NCI-H1048 (cell line): Measurements from ENCODE around the gene BATF3.
"Not testable (repeated sequence)": the region's sequence is repeated elsewhere in the genome, so short reads cannot be mapped to it uniquely, and the experiment has no call there.

Source experiments
- DNase-seq: peaks from one replicate; lab custom pipeline; 2025; lab: John Stamatoyannopoulos, UW

Gene BATF3, protein sequence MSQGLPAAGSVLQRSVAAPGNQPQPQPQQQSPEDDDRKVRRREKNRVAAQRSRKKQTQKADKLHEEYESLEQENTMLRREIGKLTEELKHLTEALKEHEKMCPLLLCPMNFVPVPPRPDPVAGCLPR

DNA sequence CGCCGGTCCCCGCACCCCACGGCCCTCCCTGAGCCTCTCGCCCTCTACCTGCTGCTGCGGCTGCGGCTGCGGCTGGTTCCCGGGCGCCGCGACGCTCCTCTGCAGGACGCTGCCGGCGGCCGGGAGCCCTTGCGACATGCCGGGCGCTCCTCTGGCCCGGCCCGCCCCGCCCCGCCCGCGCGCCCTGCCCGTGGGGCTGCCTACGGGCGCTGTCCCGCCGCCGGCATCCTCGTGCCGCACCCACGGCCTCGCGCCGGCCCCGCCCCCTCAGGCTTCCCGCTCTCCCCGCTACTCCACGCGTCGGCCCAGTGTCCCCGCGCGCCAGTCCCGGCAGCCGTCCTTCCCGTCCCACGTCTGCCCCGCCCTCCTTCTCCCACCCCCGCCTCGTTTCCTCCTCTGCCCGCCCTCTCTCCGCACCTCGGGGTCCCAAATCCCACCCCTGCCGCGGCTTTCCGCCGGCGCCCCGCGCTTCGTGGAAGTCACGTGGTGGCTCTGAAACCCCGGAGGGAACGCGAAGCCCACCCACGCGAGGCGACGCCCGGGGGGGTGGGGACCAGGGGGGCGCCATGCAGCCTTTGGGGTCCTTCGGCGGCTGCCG is at the start of gene BATF3:
Gene BATF3 (minus strand): TSS at position 216 of the 598 bp plus-strand sequence. CDS start 78 bp downstream, at position 138.
- DNase-seq: no peak

DNA sequence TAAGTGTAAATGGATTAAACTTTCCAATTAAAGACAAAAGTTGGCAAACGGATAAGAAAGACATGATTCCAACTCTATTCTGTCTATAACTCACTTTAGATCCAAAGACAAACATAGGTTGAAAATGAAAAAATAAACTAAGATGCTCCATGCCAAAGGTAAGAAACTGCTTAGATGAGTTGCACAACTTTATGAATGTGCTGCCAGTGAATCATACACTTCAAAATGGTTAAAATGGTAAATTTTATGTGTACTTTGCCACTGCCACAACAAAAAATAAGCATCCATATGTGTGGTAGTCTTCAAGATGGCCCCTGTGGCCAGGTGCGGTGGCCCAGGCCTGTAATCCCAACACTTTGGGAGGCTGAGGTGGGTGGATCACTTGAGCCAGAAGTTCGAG is 46.9 kb upstream of the BATF3 start:
- no peak for DNase-seq

DNA sequence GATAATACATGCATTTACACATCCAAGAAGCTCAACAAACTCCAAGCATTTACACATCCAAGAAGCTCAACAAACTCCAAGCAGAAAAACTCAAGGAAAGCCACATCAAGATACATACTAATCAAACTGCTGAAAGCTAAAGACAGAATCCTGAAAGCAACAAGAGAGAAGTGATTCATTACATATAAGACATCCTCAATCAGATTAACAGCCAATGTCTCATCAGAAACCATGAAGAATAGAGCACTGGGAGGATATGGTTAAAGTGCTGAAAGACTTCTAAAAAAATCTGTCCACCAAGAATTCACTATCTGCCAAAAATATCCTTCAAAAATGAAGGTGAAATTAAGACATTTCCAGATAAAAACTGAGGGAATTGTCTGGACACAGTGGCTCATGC is 45.7 kb upstream of the BATF3 start:
- no peak for DNase-seq

DNA sequence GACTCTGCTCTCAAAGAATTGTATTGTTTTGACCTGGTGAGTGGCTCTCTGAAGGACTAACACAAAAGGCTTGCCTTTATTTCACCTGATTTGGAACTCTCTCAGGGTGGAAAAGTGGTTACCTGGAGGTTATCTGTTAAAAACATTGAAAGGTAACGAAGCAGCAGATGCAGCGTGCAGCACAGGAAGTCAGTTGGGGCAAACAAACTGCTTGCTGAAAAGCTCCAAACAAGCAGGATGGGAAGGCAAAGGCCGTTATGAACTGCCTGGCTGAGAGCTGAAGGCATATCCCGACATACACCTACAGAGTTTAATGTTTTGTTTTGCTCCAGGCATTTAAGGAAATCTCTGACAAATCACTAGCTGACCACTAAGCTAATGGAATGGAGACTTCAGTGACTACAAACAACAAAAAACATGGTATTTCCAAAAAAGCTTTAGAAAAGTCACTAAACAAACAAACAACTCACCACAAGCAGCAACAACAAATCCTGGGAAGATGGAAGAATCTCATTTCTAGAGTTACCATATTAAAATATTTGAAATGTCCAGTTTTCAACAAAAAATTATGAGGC is 44.3 kb upstream of the BATF3 start:
- DNase-seq: no peak

DNA sequence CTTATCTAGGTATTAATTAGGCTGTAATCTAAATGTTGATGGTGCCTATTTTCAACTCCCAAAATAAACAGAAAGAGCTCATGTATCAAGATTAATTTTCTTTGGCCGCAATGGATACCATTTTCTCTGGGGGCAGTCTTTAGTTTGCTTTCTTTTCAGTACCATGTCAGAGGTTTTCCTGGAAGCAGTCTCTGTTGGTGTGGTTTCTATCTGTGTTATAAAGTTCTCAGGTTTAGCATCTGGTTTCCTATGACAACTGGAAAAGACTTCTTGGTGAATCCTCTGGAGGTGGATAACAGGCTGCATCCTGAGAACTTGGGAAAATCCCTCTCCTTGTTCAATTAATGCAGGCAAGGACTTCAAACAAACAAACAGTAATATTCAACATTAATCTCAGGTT is 38.7 kb upstream of the BATF3 start:
- DNase-seq: no peak

DNA sequence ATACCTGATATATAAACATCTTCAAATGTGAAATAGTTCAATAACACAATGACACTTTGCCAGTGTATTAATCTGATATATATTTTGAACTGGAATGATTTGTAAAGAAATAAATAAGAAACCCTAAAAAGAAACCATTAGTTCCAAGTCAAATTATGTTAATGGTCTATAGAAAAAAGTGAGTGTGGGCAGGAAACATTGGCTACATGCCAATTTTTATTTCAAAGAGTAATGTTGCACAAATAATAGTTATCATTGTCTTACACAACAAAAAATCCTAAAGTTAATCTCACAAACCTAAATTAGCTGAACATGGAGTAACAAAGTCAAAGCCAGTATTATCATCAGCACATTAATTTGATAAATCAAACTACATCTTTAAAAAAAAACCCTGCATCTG is 37.9 kb upstream of the BATF3 start:
- no peak for DNase-seq

DNA sequence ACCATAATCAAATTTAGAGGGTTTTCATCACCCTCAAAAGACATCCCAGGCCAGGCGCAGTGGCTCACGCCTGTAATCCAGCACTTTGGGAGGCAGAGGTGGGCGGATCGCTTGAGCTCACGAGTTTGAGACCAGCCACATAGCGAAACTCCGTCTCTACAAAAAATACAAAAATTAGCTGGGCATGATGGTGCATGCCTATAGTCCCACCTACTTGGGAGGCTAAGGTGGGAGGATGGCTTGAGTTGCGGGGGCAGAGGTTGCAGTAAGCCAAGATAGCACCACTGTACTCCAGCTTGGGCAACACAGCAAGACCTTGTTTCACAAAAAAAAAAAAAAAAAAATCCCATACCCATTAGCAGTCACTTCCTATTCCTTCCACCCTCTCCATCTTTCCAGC is 33.5 kb upstream of the BATF3 start:
- DNase-seq: no peak

DNA sequence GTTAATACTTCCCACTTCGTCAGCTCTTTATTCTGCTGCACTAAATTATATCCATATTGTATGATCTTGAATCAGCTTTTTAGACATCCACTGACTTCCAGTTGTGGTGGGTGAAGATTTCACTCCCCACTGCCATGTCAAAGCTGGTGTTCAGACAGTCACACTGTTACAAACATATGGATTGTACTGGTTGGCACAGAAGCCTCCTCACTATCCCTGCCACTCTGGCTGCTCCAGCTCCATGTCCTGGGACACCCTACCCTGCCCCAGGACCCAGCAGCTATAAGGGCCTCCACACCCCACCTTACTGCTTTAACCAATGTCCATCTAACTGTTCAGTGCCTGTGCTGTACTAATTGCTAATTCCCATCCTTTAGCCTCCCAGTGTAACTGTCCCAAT is 32.0 kb upstream of the BATF3 start:
- DNase-seq: no peak

DNA sequence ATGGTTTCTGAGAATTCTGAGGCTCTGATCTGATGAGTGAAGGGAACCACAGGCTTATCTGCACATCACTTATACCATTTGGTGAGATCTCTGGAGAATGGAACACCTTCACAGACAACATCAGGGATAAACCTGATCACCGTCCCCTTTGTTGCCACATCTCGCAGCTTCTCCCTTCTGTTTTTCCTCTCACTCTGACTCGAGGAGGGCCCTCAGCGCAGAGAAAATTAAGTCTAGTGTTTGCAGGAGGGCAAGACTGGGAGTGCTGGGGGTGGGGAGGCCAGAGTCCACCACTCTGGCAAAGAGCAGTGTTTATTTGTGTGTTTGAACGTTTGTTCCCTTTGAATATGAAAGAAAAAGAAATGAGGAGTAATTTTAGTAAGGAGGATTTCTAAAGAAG is 29.0 kb upstream of the BATF3 start:
- no peak for DNase-seq

DNA sequence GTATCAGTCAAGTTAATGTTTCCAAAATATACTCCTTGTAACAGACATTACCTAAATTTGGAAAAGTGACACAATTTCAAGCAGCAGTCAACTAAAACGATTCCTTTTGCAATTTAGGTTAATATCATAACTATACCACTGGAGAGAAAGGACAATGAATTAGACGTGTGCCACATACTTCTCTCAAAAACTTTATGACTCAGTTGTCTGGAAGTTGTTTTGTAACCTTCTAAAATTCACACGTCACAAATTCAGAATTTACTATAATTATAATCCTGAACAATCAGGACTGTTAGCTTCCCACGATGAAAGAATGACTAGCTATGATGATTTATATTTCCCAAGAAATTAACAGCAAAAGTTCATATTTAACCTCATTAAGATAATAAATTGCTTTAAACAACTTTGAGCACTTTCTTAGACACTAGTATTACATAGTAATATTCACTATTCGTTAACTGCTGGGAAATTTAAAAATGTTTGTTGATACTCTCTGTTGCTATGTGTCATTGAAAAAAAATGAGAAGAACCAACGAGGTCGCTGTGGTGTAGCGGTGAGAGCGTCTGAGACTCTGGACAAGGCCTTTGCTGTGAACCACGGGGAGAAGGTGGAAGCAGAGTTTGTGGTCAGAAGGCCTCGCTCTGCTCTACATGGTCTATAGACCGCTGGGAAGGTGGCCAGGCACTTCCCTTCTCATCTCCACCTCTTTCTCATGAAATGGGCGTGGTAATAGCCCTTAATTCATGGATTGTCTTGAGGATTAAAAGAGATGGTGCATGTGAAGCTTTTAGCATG is 27.9 kb upstream of the BATF3 start:
- no peak for DNase-seq

DNA sequence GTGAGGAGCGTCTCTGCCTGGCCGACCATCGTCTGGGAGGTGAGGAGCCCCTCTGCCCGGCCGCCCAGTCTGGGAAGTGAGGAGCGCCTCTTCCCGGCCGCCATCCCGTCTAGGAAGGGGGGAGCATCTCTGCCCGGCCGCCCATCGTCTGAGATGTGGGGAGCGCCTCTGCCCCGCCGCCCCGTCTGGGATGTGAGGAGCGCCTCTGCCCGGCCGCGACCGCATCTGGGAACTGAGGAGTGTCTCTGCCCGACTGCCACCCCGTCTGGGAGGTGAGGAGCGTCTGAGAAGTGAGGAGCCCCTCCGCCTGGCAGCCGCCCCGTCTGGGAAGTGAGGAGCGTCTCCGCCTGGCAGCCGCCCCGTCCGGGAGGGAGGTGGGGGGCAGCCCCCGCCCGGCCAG is 25.0 kb upstream of the BATF3 start:
- not testable (repeated sequence) for DNase-seq

DNA sequence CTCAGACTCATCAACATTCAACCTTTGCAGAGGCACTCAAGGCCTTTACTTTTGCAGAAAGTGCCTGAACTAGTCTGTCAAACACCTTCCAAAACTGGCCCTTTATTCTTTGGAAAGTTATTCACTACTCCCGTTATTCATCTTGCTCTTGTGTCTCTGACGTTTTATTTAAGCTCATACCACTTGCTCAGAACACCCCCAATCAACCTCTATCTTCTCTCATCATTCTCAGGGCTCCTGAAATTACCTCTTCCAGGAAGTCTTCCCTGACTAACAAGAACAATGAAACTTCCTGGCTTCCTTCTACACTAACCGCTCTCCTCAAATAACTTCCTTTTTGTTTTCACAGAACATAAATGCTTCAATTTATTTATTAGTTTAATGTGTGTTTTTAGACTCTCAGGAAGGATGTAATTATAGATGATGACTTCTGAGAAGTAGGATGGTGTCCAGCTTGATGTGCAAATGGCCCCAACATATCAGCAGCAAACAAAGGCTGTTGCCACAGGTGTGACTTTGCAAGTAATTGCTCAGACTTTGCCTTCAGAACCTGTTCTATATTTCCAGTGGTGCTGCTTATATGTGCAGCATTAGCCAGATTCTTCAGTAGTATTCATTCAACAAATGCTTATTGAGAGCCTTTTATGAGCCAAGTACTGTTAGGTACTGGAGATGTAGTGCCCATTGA is 22.8 kb upstream of the BATF3 start:
- DNase-seq: no peak

DNA sequence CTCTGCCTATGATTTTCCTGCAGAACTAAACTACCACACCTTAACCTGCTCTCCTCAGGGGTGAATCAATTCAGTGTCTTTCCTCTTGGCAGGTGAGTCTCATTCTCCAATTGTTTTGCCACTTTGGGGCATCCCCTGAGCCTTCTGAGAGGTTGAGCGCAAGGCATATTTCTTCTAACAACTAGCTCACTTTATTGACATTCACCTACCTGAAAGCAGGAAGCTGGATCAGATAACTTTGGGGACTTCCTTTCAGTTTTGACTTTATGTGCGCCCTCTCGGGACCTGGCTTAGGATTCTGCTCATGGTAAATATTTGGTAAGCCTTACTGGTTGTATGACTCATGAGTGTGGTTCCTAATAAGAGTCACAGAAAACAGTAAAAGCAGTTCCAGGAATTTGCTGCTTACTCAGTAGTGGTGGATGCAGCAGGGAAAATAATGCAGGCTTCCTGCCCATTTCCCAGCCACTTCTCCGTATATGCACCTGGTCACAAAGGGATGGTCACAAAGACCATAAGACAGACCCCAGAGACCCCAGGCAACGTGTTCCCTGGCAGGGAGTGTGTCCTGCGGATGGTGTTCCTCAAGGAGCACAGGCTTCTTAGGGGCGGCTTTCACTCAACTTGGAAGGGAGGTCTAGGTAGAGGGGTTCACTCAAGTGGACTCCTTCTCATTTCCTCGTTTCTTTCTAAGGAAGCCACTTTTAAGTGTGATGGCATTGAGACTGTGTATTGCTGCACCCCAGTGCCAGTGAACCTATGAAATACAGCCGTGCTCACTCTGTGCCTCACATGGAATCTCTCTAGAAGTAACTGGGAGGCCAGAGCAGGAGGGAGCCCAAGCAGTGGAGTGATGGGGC is 22.0 kb upstream of the BATF3 start:
- no peak for DNase-seq

DNA sequence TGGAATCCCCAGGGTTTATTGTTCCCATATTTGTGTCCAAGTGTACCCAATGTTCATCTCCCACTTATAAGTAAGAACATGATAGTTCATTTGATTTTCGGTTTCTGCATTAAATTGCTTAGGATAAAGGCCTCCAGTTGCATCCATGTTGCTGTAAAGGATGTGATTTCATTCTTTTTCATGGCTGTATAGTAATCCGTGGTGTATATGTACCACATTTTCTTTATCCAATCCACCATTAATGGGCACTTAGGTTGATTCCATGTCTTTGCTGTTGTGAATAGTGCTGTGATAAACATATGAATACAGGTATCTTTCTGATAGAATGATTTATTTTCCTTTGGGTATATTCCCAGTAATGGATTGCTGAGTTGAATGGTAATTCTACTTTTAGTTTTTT is 20.0 kb upstream of the BATF3 start:
- no peak for DNase-seq

DNA sequence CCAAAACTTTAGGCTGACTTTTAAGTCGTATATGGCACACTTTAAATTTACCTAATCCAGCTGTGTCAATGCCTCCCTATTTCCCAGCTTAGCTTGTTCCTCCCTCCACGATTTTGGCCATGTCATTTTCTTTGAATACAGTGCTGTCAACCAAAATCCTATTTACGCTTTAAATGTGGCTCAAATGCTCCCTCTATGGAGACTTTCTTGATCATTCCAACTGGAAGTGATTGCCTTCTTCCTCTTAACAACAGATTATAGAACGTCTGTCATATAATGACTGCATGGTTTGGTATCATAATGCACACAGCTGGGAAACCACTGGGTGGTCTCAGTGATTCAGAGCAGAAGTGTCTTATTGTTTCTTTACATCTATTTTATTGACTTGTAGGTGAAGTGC is 18.9 kb upstream of the BATF3 start:
- no peak for DNase-seq

DNA sequence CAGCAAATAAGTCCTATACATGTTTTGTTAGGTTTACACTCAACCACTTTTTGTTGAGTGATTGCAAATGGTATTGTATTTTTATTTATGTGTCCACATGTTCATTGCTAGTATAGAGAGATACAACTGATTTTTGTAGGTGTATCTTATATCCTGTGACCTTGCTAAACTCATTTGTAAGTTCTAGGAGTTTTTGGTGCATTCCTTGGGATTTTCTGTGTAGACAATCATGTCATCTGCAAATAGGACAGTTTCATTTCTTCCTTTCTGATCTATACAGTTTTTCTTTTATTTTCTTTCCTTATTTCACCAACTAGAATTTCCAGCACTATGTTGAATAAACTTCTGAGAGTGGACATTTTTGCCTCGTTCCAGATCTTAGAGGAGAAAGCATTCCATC is 16.5 kb upstream of the BATF3 start:
- DNase-seq: no peak

DNA sequence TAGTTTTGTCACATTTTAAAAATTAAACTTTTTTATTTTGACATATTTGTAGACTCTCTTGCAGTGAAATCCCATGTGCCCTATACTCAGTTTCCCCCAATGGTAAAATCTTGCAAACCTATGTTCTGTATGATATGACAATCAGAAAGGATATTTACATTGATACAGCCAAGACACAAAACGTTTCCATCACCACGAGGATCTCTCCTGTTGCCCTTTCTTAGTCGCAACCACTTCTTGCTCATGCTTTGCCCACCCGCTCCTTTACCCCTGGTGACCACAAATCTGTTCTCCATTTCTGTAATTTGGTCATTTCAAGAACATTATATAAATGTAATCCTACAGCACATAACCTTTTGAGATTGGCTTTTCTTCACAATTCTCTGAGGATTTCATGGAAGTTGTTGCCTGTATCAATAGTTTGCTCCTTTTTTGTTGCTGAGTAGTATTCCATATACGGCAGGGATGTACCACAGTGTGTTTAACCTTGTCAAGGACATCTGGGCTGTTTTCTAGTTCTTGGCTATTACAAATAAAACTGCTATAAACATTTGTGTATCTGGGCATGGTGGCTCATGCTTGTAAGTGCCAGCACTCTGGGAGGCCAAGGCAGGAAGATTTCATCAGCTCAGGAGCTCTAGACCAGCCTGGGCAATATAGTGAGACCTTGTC is 14.0 kb upstream of the BATF3 start:
- DNase-seq: no peak

DNA sequence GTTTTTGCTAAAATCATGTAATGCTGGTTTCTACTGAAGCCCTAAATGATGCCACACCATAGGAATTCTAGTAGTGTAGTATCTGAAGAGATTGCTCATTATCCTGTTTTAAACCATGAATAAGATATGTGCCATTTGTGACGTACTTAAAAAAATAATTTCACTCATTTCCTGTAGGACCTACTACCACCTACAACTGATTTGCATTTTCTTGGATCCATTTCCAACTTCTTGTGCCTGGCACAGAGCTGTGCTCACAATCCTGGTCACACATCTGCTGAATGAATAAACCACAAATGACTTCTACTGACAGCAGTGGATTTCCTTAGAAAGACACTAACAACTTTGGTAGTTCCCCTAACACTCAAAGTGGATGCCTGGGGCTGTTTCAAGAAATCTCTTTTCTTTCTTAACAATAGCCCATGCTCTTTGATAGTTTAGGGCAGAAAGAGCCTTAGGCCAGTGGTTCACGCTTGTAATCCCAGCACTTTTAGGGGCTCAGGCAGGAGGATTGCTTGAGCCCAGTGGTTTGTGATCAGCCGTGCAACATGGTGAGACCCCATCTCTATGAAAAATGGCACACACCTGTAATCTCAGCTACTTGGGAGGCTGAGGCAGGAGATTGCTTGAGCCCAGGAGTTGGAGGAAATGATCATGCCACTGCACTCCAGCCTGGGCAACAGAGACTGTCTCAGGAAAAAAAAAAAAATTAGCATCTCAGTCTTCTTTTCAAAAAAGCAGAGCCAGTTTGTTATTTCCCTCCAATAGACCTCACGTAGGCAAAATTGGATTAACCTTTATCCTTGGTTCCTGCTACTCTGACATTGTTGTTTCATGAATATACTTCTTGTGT is 13.0 kb upstream of the BATF3 start:
- DNase-seq: no peak

DNA sequence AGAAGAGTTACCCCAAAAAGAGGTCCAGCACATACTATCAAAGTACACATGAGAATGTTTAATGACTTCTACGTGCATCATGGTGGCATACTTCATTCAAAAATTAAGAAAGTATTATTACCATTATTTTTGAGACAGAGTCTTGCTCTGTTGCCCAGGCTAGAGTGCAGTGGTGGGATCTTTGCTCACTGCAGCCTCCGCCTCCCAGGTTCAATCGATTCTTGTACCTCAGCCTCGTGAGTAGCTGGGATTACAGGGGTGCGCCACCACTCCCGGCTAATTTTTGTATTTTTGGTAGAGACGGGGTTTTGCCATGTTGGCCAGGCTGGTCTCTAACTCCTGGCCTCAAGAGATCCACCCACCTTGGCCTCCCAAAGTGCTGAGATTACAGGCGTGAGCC is 12.3 kb upstream of the BATF3 start:
- not testable (repeated sequence) for DNase-seq

DNA sequence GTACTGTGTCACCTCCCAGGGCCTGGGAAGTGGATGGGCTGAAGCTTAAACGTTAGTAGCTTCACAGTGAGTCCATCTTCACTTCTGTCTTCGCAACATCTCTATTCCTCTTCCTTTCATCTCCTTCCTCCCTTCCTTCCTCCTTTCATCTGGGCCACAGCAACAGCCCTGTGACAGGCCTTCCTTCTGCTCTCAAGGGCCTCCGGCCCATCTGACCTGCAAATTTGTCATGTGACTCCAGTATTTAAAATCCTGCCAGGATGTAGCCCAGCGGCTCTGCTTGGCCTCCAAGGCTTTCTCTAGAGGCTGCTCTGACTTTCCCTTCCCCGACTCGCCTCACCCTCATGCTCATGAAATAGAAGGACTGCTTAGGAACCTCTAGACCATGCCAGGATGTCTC is 10.9 kb upstream of the BATF3 start:
- DNase-seq: no peak
